ENCODE measurements around the gene GRIN2A.

The GRIN2A gene

DNA sequence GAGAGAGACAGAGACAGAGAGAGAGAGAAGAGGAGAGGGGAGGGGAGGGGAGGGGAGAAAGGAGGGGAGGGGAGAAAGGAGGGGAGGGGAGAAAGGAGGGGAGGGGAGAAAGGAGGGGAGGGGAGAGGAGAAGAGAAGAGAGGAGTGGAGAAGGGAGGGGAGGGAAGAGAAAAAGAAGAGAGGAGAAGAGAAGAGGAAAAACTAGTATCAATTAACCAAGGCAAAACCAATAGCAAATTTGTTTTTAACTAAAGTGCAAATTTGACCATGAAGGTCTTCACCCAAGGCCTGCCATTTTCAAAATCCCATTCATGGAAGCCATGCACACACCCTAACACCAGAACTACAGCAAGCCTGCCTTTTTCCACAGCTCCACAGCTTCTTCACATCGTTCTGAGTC lies 16.6 kb downstream of the GRIN2A start:
- no peaks in the 10 kb centered on the region for H3K36me3 ChIP-seq (replicated peaks; ENCODE audit: insufficient read depth, low read length)
- no peak overlapping the region for H3K9ac ChIP-seq (ENCODE audit: low read length)
- no peak overlapping the region for H3K4me2 ChIP-seq (ENCODE audit: low read depth, low read length)
- no peak for DNase-seq
- H2AFZ ChIP-seq (ENCODE audit: low read length) = no peak overlapping the region
- H3K27ac ChIP-seq (ENCODE audit: low read length) = no peak overlapping the region
- no peaks in the 10 kb centered on the region for H3K4me1 ChIP-seq (ENCODE audit: low read length)
- no peaks in the 10 kb centered on the region for H3K79me2 ChIP-seq (ENCODE audit: low read length)
- H3K9me3 ChIP-seq (replicated peaks; ENCODE audit: insufficient read depth, low read length) = no peaks in the 10 kb centered on the region
- no peaks in the 10 kb centered on the region for H3F3A ChIP-seq (ENCODE audit: insufficient read depth, low read length)
- H4K20me1 ChIP-seq (ENCODE audit: insufficient read depth, low read length) = no peaks in the 10 kb centered on the region
- H3K4me3 ChIP-seq (ENCODE audit: low read length) = no peak overlapping the region
- H3K27me3 ChIP-seq (replicated peaks; ENCODE audit: insufficient read depth, low read length) = no peaks in the 10 kb centered on the region
- TF ChIP-seq, protein P1, sequence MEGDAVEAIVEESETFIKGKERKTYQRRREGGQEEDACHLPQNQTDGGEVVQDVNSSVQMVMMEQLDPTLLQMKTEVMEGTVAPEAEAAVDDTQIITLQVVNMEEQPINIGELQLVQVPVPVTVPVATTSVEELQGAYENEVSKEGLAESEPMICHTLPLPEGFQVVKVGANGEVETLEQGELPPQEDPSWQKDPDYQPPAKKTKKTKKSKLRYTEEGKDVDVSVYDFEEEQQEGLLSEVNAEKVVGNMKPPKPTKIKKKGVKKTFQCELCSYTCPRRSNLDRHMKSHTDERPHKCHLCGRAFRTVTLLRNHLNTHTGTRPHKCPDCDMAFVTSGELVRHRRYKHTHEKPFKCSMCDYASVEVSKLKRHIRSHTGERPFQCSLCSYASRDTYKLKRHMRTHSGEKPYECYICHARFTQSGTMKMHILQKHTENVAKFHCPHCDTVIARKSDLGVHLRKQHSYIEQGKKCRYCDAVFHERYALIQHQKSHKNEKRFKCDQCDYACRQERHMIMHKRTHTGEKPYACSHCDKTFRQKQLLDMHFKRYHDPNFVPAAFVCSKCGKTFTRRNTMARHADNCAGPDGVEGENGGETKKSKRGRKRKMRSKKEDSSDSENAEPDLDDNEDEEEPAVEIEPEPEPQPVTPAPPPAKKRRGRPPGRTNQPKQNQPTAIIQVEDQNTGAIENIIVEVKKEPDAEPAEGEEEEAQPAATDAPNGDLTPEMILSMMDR (IDR thresholded peaks at IDR 0.05; ENCODE audit: low read length) = no peak
- TF ChIP-seq EZH2 (optimal IDR thresholded peaks at IDR 0.05; ENCODE audit: low read depth, low read length) (no peak), EZH2phosphoT487 (IDR thresholded peaks at IDR 0.05; ENCODE audit: low read length) (no peak)
- H3K9me2 ChIP-seq (replicated peaks; ENCODE audit: insufficient read depth, low read length) = no peaks in the 10 kb centered on the region

DNA sequence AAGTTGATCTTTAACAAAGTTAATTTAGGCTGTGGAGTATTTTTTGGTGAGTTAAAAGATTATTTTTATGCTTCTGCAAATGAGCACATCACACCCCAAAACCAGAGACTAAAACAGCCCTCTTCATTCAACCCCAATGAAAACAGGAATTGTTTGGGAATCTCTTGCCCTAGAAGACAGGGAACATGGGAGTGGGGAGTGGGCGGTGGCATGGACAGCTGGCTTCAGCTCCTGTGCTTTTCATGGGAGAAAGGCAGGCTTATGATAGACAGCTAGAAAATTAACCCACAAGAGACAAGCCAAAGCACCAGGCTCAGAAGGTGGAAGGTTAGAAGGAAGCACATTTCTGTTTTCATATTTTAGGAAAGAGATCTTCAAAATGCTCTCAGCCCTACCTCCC lies 19.2 kb downstream of the GRIN2A start:
- no peaks in the 10 kb centered on the region for H3K79me2 ChIP-seq (ENCODE audit: low read length)
- no peak overlapping the region for H3K4me3 ChIP-seq (ENCODE audit: low read length)
- TF ChIP-seq EZH2phosphoT487 (IDR thresholded peaks at IDR 0.05; ENCODE audit: low read length) (no peak), EZH2 (optimal IDR thresholded peaks at IDR 0.05; ENCODE audit: low read depth, low read length) (no peak)
- TF ChIP-seq, protein P1 (IDR thresholded peaks at IDR 0.05; ENCODE audit: low read length) = no peak
- no peaks in the 10 kb centered on the region for H3K36me3 ChIP-seq (replicated peaks; ENCODE audit: insufficient read depth, low read length)
- no peak overlapping the region for H2AFZ ChIP-seq (ENCODE audit: low read length)
- DNase-seq = no peak
- H3F3A ChIP-seq (ENCODE audit: insufficient read depth, low read length) = no peaks in the 10 kb centered on the region
- no peak overlapping the region for H3K4me2 ChIP-seq (ENCODE audit: low read depth, low read length)
- no peak overlapping the region for H3K27ac ChIP-seq (ENCODE audit: low read length)
- no peak overlapping the region for H3K9ac ChIP-seq (ENCODE audit: low read length)
- H3K4me1 ChIP-seq (ENCODE audit: low read length) = no peaks in the 10 kb centered on the region
- no peaks in the 10 kb centered on the region for H3K9me2 ChIP-seq (replicated peaks; ENCODE audit: insufficient read depth, low read length)
- H3K27me3 ChIP-seq (replicated peaks; ENCODE audit: insufficient read depth, low read length) = no peaks in the 10 kb centered on the region
- no peaks in the 10 kb centered on the region for H4K20me1 ChIP-seq (ENCODE audit: insufficient read depth, low read length)
- no peaks in the 10 kb centered on the region for H3K9me3 ChIP-seq (replicated peaks; ENCODE audit: insufficient read depth, low read length)

DNA sequence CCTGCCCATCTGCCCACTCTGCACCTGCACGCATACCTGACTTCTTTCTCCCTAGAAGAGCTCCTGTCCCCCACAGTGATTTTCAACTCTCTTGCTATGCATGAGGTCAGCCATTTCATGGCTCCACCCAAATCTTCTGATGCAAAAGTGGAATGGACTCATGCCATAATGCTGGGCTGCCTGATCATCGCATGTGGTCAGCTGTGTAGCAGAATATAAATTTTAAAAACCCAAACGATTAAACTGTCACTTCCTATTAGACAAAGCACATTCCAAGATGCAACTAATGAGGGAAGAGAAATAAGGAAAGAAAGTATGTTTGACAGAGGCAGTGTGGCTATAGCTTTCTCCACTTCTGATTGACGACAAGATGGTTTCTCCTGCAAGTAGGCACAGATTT lies 26.1 kb downstream of the GRIN2A start:
- no peak overlapping the region for H2AFZ ChIP-seq (ENCODE audit: low read length)
- H3K4me1 ChIP-seq (ENCODE audit: low read length) = no peaks in the 10 kb centered on the region
- no peak for DNase-seq
- no peak overlapping the region for H3K4me3 ChIP-seq (ENCODE audit: low read length)
- no peak for TF ChIP-seq EZH2phosphoT487 (IDR thresholded peaks at IDR 0.05; ENCODE audit: low read length)
- TF ChIP-seq, protein P1 (IDR thresholded peaks at IDR 0.05; ENCODE audit: low read length) = no peak
- no peak for TF ChIP-seq EZH2 (optimal IDR thresholded peaks at IDR 0.05; ENCODE audit: low read depth, low read length)
- H4K20me1 ChIP-seq (ENCODE audit: insufficient read depth, low read length) = no peaks in the 10 kb centered on the region
- H3K9me3 ChIP-seq (replicated peaks; ENCODE audit: insufficient read depth, low read length) = no peaks in the 10 kb centered on the region
- H3K36me3 ChIP-seq (replicated peaks; ENCODE audit: insufficient read depth, low read length) = no peaks in the 10 kb centered on the region
- H3K79me2 ChIP-seq (ENCODE audit: low read length) = no peaks in the 10 kb centered on the region
- no peaks in the 10 kb centered on the region for H3K9me2 ChIP-seq (replicated peaks; ENCODE audit: insufficient read depth, low read length)
- H3F3A ChIP-seq (ENCODE audit: insufficient read depth, low read length) = no peaks in the 10 kb centered on the region
- no peak overlapping the region for H3K27ac ChIP-seq (ENCODE audit: low read length)
- H3K4me2 ChIP-seq (ENCODE audit: low read depth, low read length) = no peak overlapping the region
- H3K9ac ChIP-seq (ENCODE audit: low read length) = no peak overlapping the region
- no peaks in the 10 kb centered on the region for H3K27me3 ChIP-seq (replicated peaks; ENCODE audit: insufficient read depth, low read length)
